Sigmoid colon (tissue), 7 donors: Measurements from ENCODE around the gene NAA80. TPM values are rescaled to one million over a fixed set of nuclear protein-coding genes. Genes with fewer than 3 reads are reported as not detected.
"Not testable (repeated sequence)": the region's sequence is repeated elsewhere in the genome, so short reads cannot be mapped to it uniquely, and the experiment has no call there.

ENCODE experiments used
- DNase-seq: peaks from one replicate; pipeline ENCODE4 v3.0.0-alpha.2; 2019
- H3K27ac ChIP-seq, 4 donors: fragments of 200-600 bp; sonication (generic); one replicate each; pipeline ENCODE4 v1.5.1; 2016 to 2019; ENCODE audit warnings: mild to moderate bottlenecking in 1 of 4
- H3K27me3 ChIP-seq, 3 donors: fragments of 200-600 bp; sonication (generic); one replicate each; pipeline ENCODE4 v1.5.1; 2019; ENCODE audit warnings: mild to moderate bottlenecking in 1 of 3
- H3K36me3 ChIP-seq, 4 donors: fragments of 200-600 bp; sonication (generic); one replicate each; pipeline ENCODE4 v1.5.1; 2016 to 2019
- H3K4me1 ChIP-seq, 4 donors: fragments of 200-600 bp; sonication (generic); one replicate each; pipeline ENCODE4 v1.5.1; 2017 to 2019
- H3K4me3 ChIP-seq, 4 donors: fragments of 200-600 bp; sonication (generic); one replicate each; pipeline ENCODE4 v1.5.1; 2017 to 2019; ENCODE audit warnings: mild to moderate bottlenecking in 2 of 4, moderate library complexity in 1 of 4
- H3K9me3 ChIP-seq, 4 donors: fragments of 200-600 bp in 3 of 4; sonication (generic) in 3 of 4; one replicate each; pipeline versions ENCODE4 v1.5.1 to v1.6.1; 2013 to 2019
- CTCF ChIP-seq, 4 experiments: fragments of 450-650 bp in 3 of 4; fragments of 200-600 bp in 1 of 4; IDR thresholded peaks; one replicate each; pipeline ENCODE4 v1.5.1; 2016 to 2019; ENCODE audit warnings: antibody characterized with exemption in 4 of 4, mild to moderate bottlenecking in 3 of 4, moderate library complexity in 2 of 4
- EP300 ChIP-seq, 4 donors: sonication (generic); formaldehyde crosslinking; IDR thresholded peaks; one replicate each; pipeline ENCODE4 v1.6.1; 2017; ENCODE audit warnings: antibody characterized with exemption in 4 of 4
- POLR2A ChIP-seq, 2 donors: fragments of 450-650 bp; IDR thresholded peaks; one replicate each; pipeline ENCODE4 v1.6.1; 2016; ENCODE audit warnings: antibody characterized with exemption in 2 of 2, mild to moderate bottlenecking in 2 of 2, moderate library complexity in 2 of 2
- POLR2AphosphoS5 ChIP-seq, 4 donors: sonication (generic); formaldehyde crosslinking; IDR thresholded peaks; one replicate each; pipeline ENCODE4 v1.6.1; 2017; ENCODE audit warnings: antibody characterized with exemption in 4 of 4
- WGBS, 2 donors: extraction: QIAGEN DNeasy Blood & Tissue Kit; methylation state at CpG; one replicate each; pipeline ENCODE4 v1.1.7; 2013; 5-methylcytosine and 5-hydroxymethylcytosine counted together
- intact Hi-C: fragments of 100-400 bp; cut with DNase I; formaldehyde crosslinking; loops from one replicate; pipeline ENCODE4 v1.15.1; 2023
- polyA plus RNA-seq, 3 donors: library from polyadenylated mRNA; stranded (reverse); fragments of 200-250 nt; gene quantifications; one replicate each; pipeline ENCODE4 v1.2.3, GENCODE V29; 2013
- total RNA-seq, 4 donors: library from RNA; depleted of rRNA; stranded (reverse); fragments of >200 nt; gene quantifications; one replicate each; pipeline ENCODE4 v1.1.0, GENCODE V29; 2016
- donor health status: healthy with polysubstance abuse.
- donor health status: Bipolar disorder and iron deficiency.
- donor health status: healthy.

NAA80 gene
- total and polyA plus RNA-seq, 7 donors = 3.5 to 9.5 (median 6.4) TPM

- H3K36me3 ChIP-seq = peaks cover 15 to 44% (median 29%) of the 10 kb centered on the region in 4 donors
- no peak for TF ChIP-seq POLR2A (IDR thresholded peaks at IDR 0.05)
- TF ChIP-seq CTCF (IDR thresholded peaks at IDR 0.05) = no peak
- TF ChIP-seq EP300 (IDR thresholded peaks at IDR 0.05) = no peak
- no peak for TF ChIP-seq POLR2AphosphoS5 (IDR thresholded peaks at IDR 0.05)
- DNase-seq = no peak
- 92 to 100% methylated on average over 1 of the region's 1 CpG for WGBS, 2 donors
- H3K9me3 ChIP-seq = no peaks in the 10 kb centered on the region
- no peak overlapping the region for H3K4me3 ChIP-seq
- H3K27me3 ChIP-seq = no peaks in the 10 kb centered on the region
- intact Hi-C loops = no loop called here
- H3K27ac ChIP-seq = no peak overlapping the region
- H3K4me1 ChIP-seq = peaks cover 0 to 19% (median 15%) of the 10 kb centered on the region in 4 donors
Measured at GRCh38 chr3:50287262-50287661, 11.9 kb downstream of the NAA80 start.

- intact Hi-C loops = no loop called here
- no peaks in the 10 kb centered on the region for H3K27me3 ChIP-seq
- H3K9me3 ChIP-seq = no peaks in the 10 kb centered on the region
- peaks cover 0 to 15% (median 14%) of the 10 kb centered on the region in 4 donors for H3K4me1 ChIP-seq
- DNase-seq = no peak
- H3K4me3 ChIP-seq = no peak overlapping the region
- H3K27ac ChIP-seq = no peak overlapping the region
- TF ChIP-seq POLR2A (IDR thresholded peaks at IDR 0.05) (no peak), EP300 (IDR thresholded peaks at IDR 0.05) (no peak), CTCF (IDR thresholded peaks at IDR 0.05) (no peak), POLR2AphosphoS5 (IDR thresholded peaks at IDR 0.05) (no peak)
- H3K36me3 ChIP-seq = peaks cover 15 to 44% (median 29%) of the 10 kb centered on the region in 4 donors
- WGBS, 2 donors = 87 to 92% methylated on average over 28 of the region's 28 CpGs
Measured at GRCh38 chr3:50286322-50287227, 12.6 kb downstream of the NAA80 start.

- H3K4me3 ChIP-seq, H3K27ac ChIP-seq, H3K27me3 ChIP-seq, intact Hi-C loops, H3K4me1 ChIP-seq, H3K9me3 ChIP-seq, DNase-seq: not testable (repeated sequence)
- WGBS, 2 donors = 75 to 91% methylated on average over 6 of the region's 6 CpGs
- H3K36me3 ChIP-seq = peaks cover 11 to 29% (median 17%) of the 10 kb centered on the region in 4 donors
Measured at GRCh38 chr3:50284121-50284520, 15.1 kb downstream of the NAA80 start.

GRCh38 chr3:50279255-50280016, 19.8 kb downstream of the NAA80 start:
- DNase-seq = no peak
- Histone ChIP-seq H3K36me3 (peaks cover 0 to 11% (median 0%) of the 10 kb centered on the region in 4 donors), H3K27me3 (peaks cover 0 to 14% (median 0%) of the 10 kb centered on the region in 3 donors), H3K9me3 (no peaks in the 10 kb centered on the region), H3K27ac (peak overlapping the region in 2 of 4 donors; percentile 22 to 27), H3K4me1 (peaks cover 0 to 12% (median 5%) of the 10 kb centered on the region in 4 donors), H3K4me3 (no peak overlapping the region)
- no peak for TF ChIP-seq POLR2A (IDR thresholded peaks at IDR 0.05)
- TF ChIP-seq POLR2AphosphoS5 (IDR thresholded peaks at IDR 0.05) = no peak
- WGBS, 2 donors = 90 to 91% methylated on average over 8 of the region's 8 CpGs
- intact Hi-C loops = no loop called here

- Histone ChIP-seq H3K36me3 (peaks cover 0 to 11% (median 0%) of the 10 kb centered on the region in 4 donors), H3K27me3 (peaks cover 0 to 16% (median 0%) of the 10 kb centered on the region in 3 donors), H3K27ac (peak within 1 kb of the TSS in 2 of 4 donors; percentile 22 to 27), H3K9me3 (no peaks in the 10 kb centered on the region), H3K4me3 (no peak within 1 kb of the TSS), H3K4me1 (peaks cover 0 to 17% (median 8%) of the 10 kb centered on the region in 4 donors)
- intact Hi-C loops = no loop called here
- no peak for DNase-seq
- WGBS, 2 donors = 67 to 68% methylated on average over 2 of the region's 2 CpGs
- no peak for TF ChIP-seq POLR2A (IDR thresholded peaks at IDR 0.05)
- no peak for TF ChIP-seq CTCF (IDR thresholded peaks at IDR 0.05)
- TF ChIP-seq POLR2AphosphoS5 (IDR thresholded peaks at IDR 0.05) = no peak
- TF ChIP-seq EP300 (IDR thresholded peaks at IDR 0.05) = no peak
Measured at GRCh38 chr3:50278880-50279224, 20.4 kb downstream of the NAA80 start, which contains the start of gene LSMEM2. TSS of gene LSMEM2 (plus strand) at chr3:50279087. CDS start at chr3:50279114, 27 bp downstream.
